GM11168 (cell line): ENCODE measurements around the gene NADK2.
"Not testable (repeated sequence)": the region's sequence is repeated elsewhere in the genome, so short reads cannot be mapped to it uniquely, and the experiment has no call there.

ENCODE experiments used
- in situ Hi-C: fragments of 300-500 bp; cut with MboI; formaldehyde crosslinking; loops from one replicate; pipeline ENCODE4 v1.12.0; 2022; ENCODE audit warnings: low sequenced_read_pairs; ENCODE audit not compliant: unreplicated experiment

The NADK2 gene

GRCh38 chr5:36241631-36242533 lies at the start of gene NADK2:
NADK2 (minus strand) TSS chr5:36241925; CDS start chr5:36241798, 127 bp downstream.
- in situ Hi-C loops: no loop called here

- in situ Hi-C loops: no loop called here
These were observed 44.3 kb upstream of the NADK2 start for GRCh38 chr5:36285837-36286615.

- in situ Hi-C loops: not testable (repeated sequence)
These were observed 42.0 kb upstream of the NADK2 start for GRCh38 chr5:36283775-36284174.

- in situ Hi-C loops: no loop called here
These were observed 39.9 kb upstream of the NADK2 start for GRCh38 chr5:36281626-36282025.

GRCh38 chr5:36279054-36279698 lies 37.5 kb upstream of the NADK2 start:
- in situ Hi-C loops: no loop called here

- in situ Hi-C loops: no loop called here
These were observed 35.9 kb upstream of the NADK2 start for GRCh38 chr5:36277521-36278176.

- in situ Hi-C loops: no loop called here
These were observed 35.1 kb upstream of the NADK2 start for GRCh38 chr5:36276864-36277263.

- in situ Hi-C loops: no loop called here
These were observed 32.2 kb upstream of the NADK2 start for GRCh38 chr5:36273809-36274526.

- in situ Hi-C loops: no loop called here
These were observed 30.5 kb upstream of the NADK2 start for GRCh38 chr5:36272136-36272690.

GRCh38 chr5:36270876-36271575 lies 29.3 kb upstream of the NADK2 start:
- in situ Hi-C loops: no loop called here

GRCh38 chr5:36270175-36270574 lies 28.4 kb upstream of the NADK2 start:
- in situ Hi-C loops: no loop called here

- in situ Hi-C loops: no loop called here
These were observed 27.8 kb upstream of the NADK2 start for GRCh38 chr5:36269478-36269877.

- in situ Hi-C loops: no loop called here
These were observed 26.2 kb upstream of the NADK2 start for GRCh38 chr5:36267905-36268304.

- in situ Hi-C loops: no loop called here
These were observed 22.6 kb upstream of the NADK2 start for GRCh38 chr5:36264202-36264760.

GRCh38 chr5:36261186-36261585 lies 19.5 kb upstream of the NADK2 start:
- in situ Hi-C loops: no loop called here

- in situ Hi-C loops: no loop called here
These were observed 11.8 kb upstream of the NADK2 start for GRCh38 chr5:36253575-36253974.

GRCh38 chr5:36252722-36253365 lies 11.1 kb upstream of the NADK2 start:
- in situ Hi-C loops: no loop called here

- in situ Hi-C loops: no loop called here
These were observed 9.5 kb upstream of the NADK2 start for GRCh38 chr5:36251218-36251617.
